Progenitor cell of endocrine pancreas (in vitro differentiated cells): ENCODE results near the gene FHAD1. TPM values are rescaled to one million over a fixed set of nuclear protein-coding genes. Genes with fewer than 3 reads are reported as not detected.

Experiments used
- DNase-seq: peaks from one replicate; pipeline ENCODE4 v3.0.0; 2021; ENCODE audit warnings: low spot score; ENCODE audit not compliant: unreplicated experiment
- H3K27ac Mint-ChIP-seq: 2 replicates; pipeline ENCODE4 v1.8.0; 2021; ENCODE audit warnings: mild to moderate bottlenecking, moderate library complexity, mixed read lengths
- H3K27me3 Mint-ChIP-seq: 2 replicates; pipeline ENCODE4 v1.8.0; 2021; ENCODE audit warnings: mixed read lengths
- H3K36me3 Mint-ChIP-seq: 2 replicates; pipeline ENCODE4 v1.8.0; 2022; ENCODE audit warnings: mixed read lengths; ENCODE audit not compliant: insufficient read depth
- H3K4me1 Mint-ChIP-seq: 2 replicates; pipeline ENCODE4 v1.8.0; 2021; ENCODE audit warnings: low read depth, mixed read lengths
- H3K4me3 Mint-ChIP-seq: 2 replicates; pipeline ENCODE4 v1.8.0; 2021; ENCODE audit warnings: low read depth, mild to moderate bottlenecking, moderate library complexity, mixed read lengths
- H3K9me3 Mint-ChIP-seq: 2 replicates; pipeline ENCODE4 v1.8.0; 2021; ENCODE audit warnings: low read depth, mixed read lengths
- CTCF ChIP-seq: fragments of 200-600 bp; sonication (generic); IDR thresholded peaks from one replicate; pipeline ENCODE4 v1.5.0; 2021; ENCODE audit warnings: antibody characterized with exemption, mild to moderate bottlenecking; ENCODE audit not compliant: unreplicated experiment
- total RNA-seq: library from RNA; stranded (reverse); gene quantifications from 2 replicates; pipeline ENCODE4 v1.2.1, GENCODE V29; 2021

The FHAD1 gene
- total RNA-seq, 1 donor from 2014 or later: 5.0 TPM

- Mint-ChIP-seq H3K9me3 (no peaks in the 10 kb centered on the region), H3K36me3 (no peaks in the 10 kb centered on the region), H3K27ac (no peak overlapping the region), H3K4me1 (peaks cover 3% of the 10 kb centered on the region), H3K27me3 (peaks cover 5% of the 10 kb centered on the region), H3K4me3 (no peak overlapping the region)
- no peak for TF ChIP-seq CTCF
- no peak for DNase-seq
These were observed 32.7 kb downstream of the FHAD1 start for GRCh38 chr1:15279576-15280230.

- Mint-ChIP-seq H3K27ac (no peak overlapping the region), H3K9me3 (no peaks in the 10 kb centered on the region), H3K36me3 (no peaks in the 10 kb centered on the region), H3K4me3 (no peak overlapping the region), H3K27me3 (peaks cover 3% of the 10 kb centered on the region), H3K4me1 (peaks cover 9% of the 10 kb centered on the region)
- no peak for TF ChIP-seq CTCF
- no peak for DNase-seq
These were observed 33.4 kb downstream of the FHAD1 start for GRCh38 chr1:15280416-15280815.

DNA sequence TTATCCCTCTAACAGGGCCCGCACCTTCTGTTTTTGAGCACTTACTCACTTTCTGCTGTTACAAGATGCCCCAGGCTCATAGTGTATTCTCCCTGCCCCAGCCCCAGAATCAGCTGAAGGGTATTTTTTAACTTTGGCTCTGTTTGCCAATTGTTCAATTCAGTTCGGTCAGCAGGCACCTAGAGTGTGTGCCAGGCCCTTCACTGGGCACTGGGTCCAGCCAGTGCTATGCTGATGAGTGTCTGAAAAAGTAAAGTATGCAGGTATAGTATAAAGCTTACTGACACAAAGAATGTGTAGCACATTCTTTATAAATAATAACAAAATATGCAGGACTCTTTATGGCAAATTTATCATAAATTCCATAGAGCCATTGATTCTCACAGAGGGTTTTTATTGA lies 35.0 kb downstream of the FHAD1 start:
- H3K4me3 Mint-ChIP-seq: no peak overlapping the region
- no peak for DNase-seq
- peaks cover 4% of the 10 kb centered on the region for H3K27me3 Mint-ChIP-seq
- no peaks in the 10 kb centered on the region for H3K36me3 Mint-ChIP-seq
- H3K27ac Mint-ChIP-seq: no peak overlapping the region
- peaks cover 9% of the 10 kb centered on the region for H3K4me1 Mint-ChIP-seq
- no peaks in the 10 kb centered on the region for H3K9me3 Mint-ChIP-seq
- TF ChIP-seq CTCF: no peak

GRCh38 chr1:15282810-15283474 lies 35.9 kb downstream of the FHAD1 start:
- peaks cover 9% of the 10 kb centered on the region for H3K27me3 Mint-ChIP-seq
- no peak for DNase-seq
- no peak overlapping the region for H3K27ac Mint-ChIP-seq
- no peaks in the 10 kb centered on the region for H3K36me3 Mint-ChIP-seq
- no peaks in the 10 kb centered on the region for H3K9me3 Mint-ChIP-seq
- H3K4me1 Mint-ChIP-seq: peaks cover 9% of the 10 kb centered on the region
- TF ChIP-seq CTCF: no peak
- H3K4me3 Mint-ChIP-seq: no peak overlapping the region

- peaks cover 13% of the 10 kb centered on the region for H3K27me3 Mint-ChIP-seq
- H3K36me3 Mint-ChIP-seq: no peaks in the 10 kb centered on the region
- no peak overlapping the region for H3K27ac Mint-ChIP-seq
- no peak overlapping the region for H3K4me3 Mint-ChIP-seq
- DNase-seq: no peak
- no peak for TF ChIP-seq CTCF
- no peaks in the 10 kb centered on the region for H3K9me3 Mint-ChIP-seq
- H3K4me1 Mint-ChIP-seq: peaks cover 9% of the 10 kb centered on the region
These were observed 36.5 kb downstream of the FHAD1 start for GRCh38 chr1:15283526-15283925.
